ENCODE measurements around the gene EMILIN1. TPM values are rescaled to one million over a fixed set of nuclear protein-coding genes. Genes with fewer than 3 reads are reported as not detected.
A peak's percentile ranks its signal among the peaks of the same experiment; 100 is the strongest.

The EMILIN1 gene
- total RNA-seq, 1 donor from 2014 or later = 1.5 TPM

- intact Hi-C loops (cut with micrococcal nuclease) = loop anchor here (1.0 to 5.0 kb wide), 6 partner anchors 17 to 308 kb away; partner anchors contain the start of genes GTF3C2, MAPRE3, PREB and TMEM214
- peak overlapping the region; percentile 96 for H3K4me3 Mint-ChIP-seq
- H3K9me3 Mint-ChIP-seq = no peaks in the 10 kb centered on the region
- peaks cover 36% of the 10 kb centered on the region for H3K4me1 Mint-ChIP-seq (ENCODE audit: low read depth)
- peak overlapping the region; percentile 99 for H3K27ac Mint-ChIP-seq
- DNase-seq (ENCODE audit: low spot score) = peak; percentile 52
- peaks cover 22% of the 10 kb centered on the region for H3K36me3 Mint-ChIP-seq (ENCODE audit: low read depth)
- peaks cover 7% of the 10 kb centered on the region for H3K27me3 Mint-ChIP-seq (ENCODE audit: insufficient read depth)
Observed at GRCh38 chr2:27049422-27050280, 28.8 kb upstream of the EMILIN1 start.

- Mint-ChIP-seq H3K36me3 (ENCODE audit: low read depth) (peaks cover 22% of the 10 kb centered on the region), H3K27me3 (ENCODE audit: insufficient read depth) (peaks cover 7% of the 10 kb centered on the region), H3K9me3 (no peaks in the 10 kb centered on the region), H3K4me1 (ENCODE audit: low read depth) (peaks cover 36% of the 10 kb centered on the region), H3K4me3 (peak overlapping the region; percentile 96), H3K27ac (peak overlapping the region; percentile 99)
- peak; percentile 88 for DNase-seq (ENCODE audit: low spot score)
- intact Hi-C loops (cut with micrococcal nuclease) = loop anchor here (1.0 to 5.0 kb wide), 6 partner anchors 18 to 307 kb away; partner anchors contain the start of genes GTF3C2, MAPRE3, PREB and TMEM214
Observed at GRCh38 chr2:27050281-27050995, 28.0 kb upstream of the EMILIN1 start.

- Mint-ChIP-seq H3K4me3 (peak within 1 kb of the TSS; percentile 96), H3K27ac (peak within 1 kb of the TSS; percentile 99), H3K36me3 (ENCODE audit: low read depth) (peaks cover 25% of the 10 kb centered on the region), H3K4me1 (ENCODE audit: low read depth) (peaks cover 36% of the 10 kb centered on the region), H3K9me3 (no peaks in the 10 kb centered on the region), H3K27me3 (ENCODE audit: insufficient read depth) (peaks cover 7% of the 10 kb centered on the region)
- intact Hi-C loops (cut with micrococcal nuclease) = loop anchor here (1.0 to 5.0 kb wide), 14 partner anchors 19 to 706 kb away; partner anchors contain the start of genes CAD, EIF2B4, GTF3C2 and KHK
- peak; percentile 95 for DNase-seq (ENCODE audit: low spot score)
Observed at GRCh38 chr2:27050996-27051901, 27.2 kb upstream of the EMILIN1 start, which contains the start of gene AGBL5. Gene AGBL5, plus strand, starts transcription at chr2:27051668. Its CDS starts 1,291 bp downstream, at chr2:27052959.

- H3K4me1 Mint-ChIP-seq (ENCODE audit: low read depth) = peaks cover 36% of the 10 kb centered on the region
- H3K27ac Mint-ChIP-seq = peak overlapping the region; percentile 79
- H3K9me3 Mint-ChIP-seq = no peaks in the 10 kb centered on the region
- peak overlapping the region; percentile 91 for H3K4me3 Mint-ChIP-seq
- H3K36me3 Mint-ChIP-seq (ENCODE audit: low read depth) = peaks cover 30% of the 10 kb centered on the region
- intact Hi-C loops (cut with micrococcal nuclease) = loop anchor here (1.0 to 5.0 kb wide), 10 partner anchors 19 to 707 kb away; partner anchors contain the start of genes CAD, EIF2B4, GTF3C2 and KHK
- peaks cover 7% of the 10 kb centered on the region for H3K27me3 Mint-ChIP-seq (ENCODE audit: insufficient read depth)
- DNase-seq (ENCODE audit: low spot score) = no peak
Observed at GRCh38 chr2:27051902-27052645, 26.3 kb upstream of the EMILIN1 start.

- H3K4me3 Mint-ChIP-seq = peak overlapping the region; percentile 91
- intact Hi-C loops (cut with micrococcal nuclease) = loop anchor here (5.0 kb wide), 2 partner anchors 79 to 304 kb away; partner anchors contain the start of genes GTF3C2 and PREB
- H3K27ac Mint-ChIP-seq = no peak overlapping the region
- no peaks in the 10 kb centered on the region for H3K9me3 Mint-ChIP-seq
- H3K4me1 Mint-ChIP-seq (ENCODE audit: low read depth) = peaks cover 31% of the 10 kb centered on the region
- peaks cover 30% of the 10 kb centered on the region for H3K36me3 Mint-ChIP-seq (ENCODE audit: low read depth)
- no peak for DNase-seq (ENCODE audit: low spot score)
- H3K27me3 Mint-ChIP-seq (ENCODE audit: insufficient read depth) = peaks cover 7% of the 10 kb centered on the region
Observed at GRCh38 chr2:27053321-27053720, 25.1 kb upstream of the EMILIN1 start.

GRCh38 chr2:27053776-27054175 is 24.6 kb upstream of the EMILIN1 start:
- Mint-ChIP-seq H3K4me3 (peak overlapping the region; percentile 1), H3K27ac (no peak overlapping the region), H3K9me3 (no peaks in the 10 kb centered on the region), H3K27me3 (ENCODE audit: insufficient read depth) (peaks cover 7% of the 10 kb centered on the region), H3K4me1 (ENCODE audit: low read depth) (peaks cover 31% of the 10 kb centered on the region), H3K36me3 (ENCODE audit: low read depth) (peaks cover 29% of the 10 kb centered on the region)
- no peak for DNase-seq (ENCODE audit: low spot score)
- intact Hi-C loops (cut with micrococcal nuclease) = loop anchor here (5.0 kb wide), 2 partner anchors 79 to 304 kb away; partner anchors contain the start of genes GTF3C2 and PREB

- no peak overlapping the region for H3K4me3 Mint-ChIP-seq
- peaks cover 34% of the 10 kb centered on the region for H3K36me3 Mint-ChIP-seq (ENCODE audit: low read depth)
- no peaks in the 10 kb centered on the region for H3K9me3 Mint-ChIP-seq
- no peak for DNase-seq (ENCODE audit: low spot score)
- intact Hi-C loops (cut with micrococcal nuclease) = loop anchor here (5.0 kb wide), 2 partner anchors 78 to 303 kb away; partner anchors contain the start of genes GTF3C2 and PREB
- peaks cover 7% of the 10 kb centered on the region for H3K27me3 Mint-ChIP-seq (ENCODE audit: insufficient read depth)
- H3K4me1 Mint-ChIP-seq (ENCODE audit: low read depth) = peaks cover 25% of the 10 kb centered on the region
- H3K27ac Mint-ChIP-seq = no peak overlapping the region
Observed at GRCh38 chr2:27054721-27055120, 23.7 kb upstream of the EMILIN1 start.

GRCh38 chr2:27057184-27057583 is 21.2 kb upstream of the EMILIN1 start:
- H3K4me3 Mint-ChIP-seq = no peak overlapping the region
- DNase-seq (ENCODE audit: low spot score) = no peak
- H3K27ac Mint-ChIP-seq = no peak overlapping the region
- intact Hi-C loops (cut with micrococcal nuclease) = no loop called here
- H3K9me3 Mint-ChIP-seq = no peaks in the 10 kb centered on the region
- H3K27me3 Mint-ChIP-seq (ENCODE audit: insufficient read depth) = no peaks in the 10 kb centered on the region
- peaks cover 11% of the 10 kb centered on the region for H3K4me1 Mint-ChIP-seq (ENCODE audit: low read depth)
- peaks cover 36% of the 10 kb centered on the region for H3K36me3 Mint-ChIP-seq (ENCODE audit: low read depth)

- H3K4me1 Mint-ChIP-seq (ENCODE audit: low read depth) = peaks cover under 1% of the 10 kb centered on the region
- no peak overlapping the region for H3K4me3 Mint-ChIP-seq
- no peak for DNase-seq (ENCODE audit: low spot score)
- no peak overlapping the region for H3K27ac Mint-ChIP-seq
- H3K9me3 Mint-ChIP-seq = no peaks in the 10 kb centered on the region
- peaks cover 43% of the 10 kb centered on the region for H3K36me3 Mint-ChIP-seq (ENCODE audit: low read depth)
- no peaks in the 10 kb centered on the region for H3K27me3 Mint-ChIP-seq (ENCODE audit: insufficient read depth)
- intact Hi-C loops (cut with micrococcal nuclease) = no loop called here
Observed at GRCh38 chr2:27058210-27058609, 20.2 kb upstream of the EMILIN1 start.

GRCh38 chr2:27059141-27059820 is 19.1 kb upstream of the EMILIN1 start:
- no peaks in the 10 kb centered on the region for H3K9me3 Mint-ChIP-seq
- no peaks in the 10 kb centered on the region for H3K4me1 Mint-ChIP-seq (ENCODE audit: low read depth)
- DNase-seq (ENCODE audit: low spot score) = no peak
- intact Hi-C loops (cut with micrococcal nuclease) = no loop called here
- no peaks in the 10 kb centered on the region for H3K27me3 Mint-ChIP-seq (ENCODE audit: insufficient read depth)
- H3K27ac Mint-ChIP-seq = no peak overlapping the region
- peaks cover 43% of the 10 kb centered on the region for H3K36me3 Mint-ChIP-seq (ENCODE audit: low read depth)
- H3K4me3 Mint-ChIP-seq = no peak overlapping the region

GRCh38 chr2:27060323-27060722 is 18.1 kb upstream of the EMILIN1 start:
- no peak for DNase-seq (ENCODE audit: low spot score)
- no peak overlapping the region for H3K4me3 Mint-ChIP-seq
- no peak overlapping the region for H3K27ac Mint-ChIP-seq
- no peaks in the 10 kb centered on the region for H3K9me3 Mint-ChIP-seq
- peaks cover 2% of the 10 kb centered on the region for H3K4me1 Mint-ChIP-seq (ENCODE audit: low read depth)
- no peaks in the 10 kb centered on the region for H3K27me3 Mint-ChIP-seq (ENCODE audit: insufficient read depth)
- peaks cover 35% of the 10 kb centered on the region for H3K36me3 Mint-ChIP-seq (ENCODE audit: low read depth)
- intact Hi-C loops (cut with micrococcal nuclease) = no loop called here
